ENCODE measurements around the gene KIF9.

DNA sequence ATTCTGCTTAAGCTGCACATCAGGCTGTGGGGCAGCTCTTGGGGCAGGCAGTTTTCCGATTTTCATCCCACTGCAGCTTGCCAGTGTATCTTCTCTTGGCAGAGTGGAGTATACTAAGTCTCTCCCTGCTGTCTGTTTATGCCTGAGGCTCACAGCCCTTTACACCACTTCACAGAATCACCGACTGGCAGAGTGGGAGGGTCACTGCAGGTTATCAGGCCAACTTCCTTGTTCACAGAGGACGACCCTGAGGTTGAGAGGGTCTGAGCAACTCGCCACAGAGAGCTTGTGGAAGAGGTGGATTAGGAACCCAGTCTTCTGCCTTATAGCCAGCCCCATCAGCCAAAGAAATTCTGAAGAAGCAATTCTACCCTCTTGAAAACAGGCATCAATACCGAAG lies 30.9 kb downstream of the KIF9 start:
- no peak for TF ChIP-seq POLR2AphosphoS5 (IDR thresholded peaks at IDR 0.05)
- TF ChIP-seq EP300 (IDR thresholded peaks at IDR 0.05): no peak
- TF ChIP-seq, protein P1, sequence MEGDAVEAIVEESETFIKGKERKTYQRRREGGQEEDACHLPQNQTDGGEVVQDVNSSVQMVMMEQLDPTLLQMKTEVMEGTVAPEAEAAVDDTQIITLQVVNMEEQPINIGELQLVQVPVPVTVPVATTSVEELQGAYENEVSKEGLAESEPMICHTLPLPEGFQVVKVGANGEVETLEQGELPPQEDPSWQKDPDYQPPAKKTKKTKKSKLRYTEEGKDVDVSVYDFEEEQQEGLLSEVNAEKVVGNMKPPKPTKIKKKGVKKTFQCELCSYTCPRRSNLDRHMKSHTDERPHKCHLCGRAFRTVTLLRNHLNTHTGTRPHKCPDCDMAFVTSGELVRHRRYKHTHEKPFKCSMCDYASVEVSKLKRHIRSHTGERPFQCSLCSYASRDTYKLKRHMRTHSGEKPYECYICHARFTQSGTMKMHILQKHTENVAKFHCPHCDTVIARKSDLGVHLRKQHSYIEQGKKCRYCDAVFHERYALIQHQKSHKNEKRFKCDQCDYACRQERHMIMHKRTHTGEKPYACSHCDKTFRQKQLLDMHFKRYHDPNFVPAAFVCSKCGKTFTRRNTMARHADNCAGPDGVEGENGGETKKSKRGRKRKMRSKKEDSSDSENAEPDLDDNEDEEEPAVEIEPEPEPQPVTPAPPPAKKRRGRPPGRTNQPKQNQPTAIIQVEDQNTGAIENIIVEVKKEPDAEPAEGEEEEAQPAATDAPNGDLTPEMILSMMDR (IDR thresholded peaks at IDR 0.05): no peak
- no peak for TF ChIP-seq POLR2A (IDR thresholded peaks at IDR 0.05; ENCODE audit: low read depth)
